HG03460 (cell line): Measurements from ENCODE around the gene NOP10.

Experiments used
- ATAC-seq: cut with Tn5 transposase; IDR thresholded peaks from one replicate; pipeline ENCODE4 v1.9.1; 2021; ENCODE audit not compliant: unreplicated experiment

The NOP10 gene

GRCh38 chr15:34334672-34335071 is 8.3 kb downstream of the NOP10 start:
- ATAC-seq: no peak

GRCh38 chr15:34332553-34333120 is 10.3 kb downstream of the NOP10 start:
- no peak for ATAC-seq

GRCh38 chr15:34331809-34332208 is 11.1 kb downstream of the NOP10 start:
- ATAC-seq: no peak

GRCh38 chr15:34330279-34330678 is 12.7 kb downstream of the NOP10 start:
- no peak for ATAC-seq

GRCh38 chr15:34329006-34329405 is 13.9 kb downstream of the NOP10 start:
- ATAC-seq: no peak

GRCh38 chr15:34327906-34328305 is 15.0 kb downstream of the NOP10 start:
- ATAC-seq: no peak

DNA sequence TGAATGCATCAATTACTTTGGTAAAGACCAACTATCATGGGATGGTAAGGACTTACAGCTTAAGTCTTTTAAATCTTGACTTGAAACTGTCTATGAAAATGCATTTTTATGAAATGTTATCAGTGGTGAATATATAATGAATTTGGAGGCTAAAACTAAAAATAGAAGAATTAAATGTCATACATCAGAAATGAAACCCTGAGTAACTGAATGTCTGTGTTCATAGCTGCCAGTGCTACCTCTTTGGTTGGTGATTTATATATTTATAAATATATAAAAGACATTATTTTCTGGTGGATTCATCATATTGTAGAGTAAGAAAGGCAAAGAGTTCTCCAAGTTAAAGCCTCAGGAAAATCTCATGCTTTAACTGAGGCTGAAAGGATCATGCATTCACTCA is 17.6 kb downstream of the NOP10 start:
- ATAC-seq: no peak

DNA sequence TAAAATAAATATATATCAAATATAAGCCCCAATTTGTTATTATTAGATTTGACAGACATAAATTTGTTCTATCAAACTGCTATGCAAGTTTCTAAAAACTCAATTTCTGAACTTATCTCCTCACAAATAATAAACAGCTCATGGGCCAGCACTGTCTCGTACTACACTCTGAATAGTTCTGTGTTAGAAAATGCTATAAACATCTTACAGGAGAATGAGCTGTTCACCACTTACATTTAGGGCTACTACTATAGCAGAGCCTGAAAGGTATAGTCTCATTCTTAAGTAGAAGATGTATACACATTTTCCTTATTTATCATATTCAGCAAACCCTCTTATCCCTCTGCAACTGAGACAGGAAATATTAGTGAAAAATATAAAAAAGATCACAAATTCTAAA is 18.0 kb downstream of the NOP10 start:
- no peak for ATAC-seq

GRCh38 chr15:34323217-34323616 is 19.7 kb downstream of the NOP10 start:
- ATAC-seq: no peak

DNA sequence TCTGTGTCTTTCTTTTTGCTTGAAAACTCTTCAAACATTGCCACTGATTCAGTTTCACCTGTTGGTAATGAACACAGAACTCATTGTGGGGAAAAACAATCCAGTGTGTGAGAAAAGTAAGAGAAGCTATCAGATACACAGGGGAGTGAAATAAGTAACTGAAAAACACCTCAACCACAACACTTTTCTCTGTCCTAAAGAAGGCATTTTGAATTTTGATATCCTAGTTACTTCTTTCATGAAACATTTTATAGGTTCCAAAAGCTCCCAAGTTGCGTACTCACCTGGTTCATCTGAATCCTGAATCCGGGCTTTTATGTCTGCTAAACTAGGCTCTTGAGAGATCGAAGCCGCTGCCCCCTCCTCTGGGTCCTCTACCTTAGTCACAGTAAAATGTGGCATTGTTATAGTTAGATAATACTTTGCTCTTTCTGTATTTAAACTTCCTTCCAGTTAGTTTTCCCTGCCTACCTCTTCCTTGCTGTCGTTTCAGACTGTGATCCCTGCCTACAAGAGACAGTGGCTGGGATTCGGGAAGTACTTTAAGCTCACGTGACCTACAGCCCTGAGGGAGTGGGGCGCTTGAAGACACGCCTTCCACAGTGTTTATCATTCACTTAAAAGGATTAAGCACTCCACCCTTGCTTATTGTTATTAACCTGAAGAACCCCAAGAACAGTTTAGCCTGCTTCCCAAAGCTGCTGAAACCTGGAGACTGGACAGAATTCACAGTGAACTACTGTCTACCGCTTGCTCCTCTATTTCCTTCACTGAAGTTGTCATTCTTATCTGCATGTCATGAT is 24.5 kb downstream of the NOP10 start:
- peak; percentile 69 for ATAC-seq

DNA sequence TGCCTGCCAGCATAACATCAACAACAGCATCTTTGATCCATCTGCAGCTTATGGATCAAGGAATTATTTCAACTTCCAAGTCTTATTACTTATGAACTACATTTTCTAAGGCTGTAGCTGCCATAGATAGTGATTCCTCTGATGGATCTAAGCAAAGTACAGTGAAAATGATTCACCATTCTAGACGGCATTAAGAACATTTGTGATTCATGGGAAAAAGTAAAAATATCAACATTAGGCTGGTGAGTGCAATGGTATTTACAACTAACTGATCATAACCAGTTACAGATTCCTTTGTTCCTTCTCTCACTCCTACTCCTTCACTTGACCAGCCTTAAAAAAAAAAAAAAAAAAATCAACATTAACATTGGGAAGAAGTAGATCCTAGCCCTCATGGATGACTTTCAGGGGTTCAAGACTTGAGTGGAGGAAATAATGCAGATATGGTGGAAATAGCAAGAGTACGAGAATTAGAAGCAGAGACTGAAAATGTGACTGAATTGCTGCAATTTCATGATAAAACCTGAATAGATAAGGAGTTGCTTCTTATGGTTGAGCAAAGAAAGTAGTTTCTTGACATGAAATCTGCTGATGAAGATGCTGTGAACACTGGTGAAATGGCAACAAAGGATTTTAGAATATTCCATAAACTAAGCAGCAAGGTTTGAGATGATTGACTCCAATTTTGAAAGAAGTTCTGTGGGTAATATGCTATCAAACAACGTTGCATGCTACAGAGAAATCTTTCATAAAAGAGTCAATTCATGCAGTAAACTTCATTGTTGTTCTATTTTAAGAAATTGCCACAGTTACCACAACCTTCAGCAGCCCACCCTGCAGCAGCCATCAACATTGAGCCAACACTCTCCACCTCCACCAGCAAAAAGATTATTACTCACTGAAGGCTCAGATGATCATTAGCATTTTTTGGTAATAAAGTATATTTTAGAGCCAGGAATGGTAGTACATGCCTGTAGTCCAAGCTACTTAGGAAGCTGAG is 28.1 kb downstream of the NOP10 start:
- ATAC-seq: no peak

- ATAC-seq: no peak
These were observed 31.4 kb downstream of the NOP10 start for GRCh38 chr15:34311563-34311962.

- ATAC-seq: no peak
These were observed 38.3 kb downstream of the NOP10 start for GRCh38 chr15:34304613-34305012.

- ATAC-seq: no peak
These were observed 41.9 kb downstream of the NOP10 start for GRCh38 chr15:34301058-34301457.

DNA sequence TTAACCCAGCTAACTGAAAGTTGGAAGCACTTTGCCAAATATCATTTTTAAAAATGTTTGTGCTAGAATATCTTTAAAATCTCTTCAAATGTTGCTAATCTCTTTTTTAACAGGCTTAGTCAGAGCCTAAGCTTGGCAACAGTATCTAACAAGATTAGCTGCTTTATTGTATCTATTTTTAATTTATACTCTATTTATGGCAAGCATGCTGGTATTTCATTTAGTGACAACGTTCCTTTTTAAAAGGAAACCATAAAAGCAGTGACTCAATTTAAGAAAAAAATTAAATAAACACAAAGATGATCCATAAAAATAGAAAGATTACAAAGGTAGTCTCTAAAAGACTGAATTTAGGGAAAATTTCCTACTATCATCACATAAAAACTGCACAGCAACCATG is 45.9 kb downstream of the NOP10 start:
- ATAC-seq: no peak

GRCh38 chr15:34292621-34293020 is 50.3 kb downstream of the NOP10 start:
- no peak for ATAC-seq
